ENCODE results near the gene XPR1. TPM values are rescaled to one million over a fixed set of nuclear protein-coding genes. Genes with fewer than 3 reads are reported as not detected.

XPR1 gene
- total RNA-seq, 3 donors from 2014 or later: 19.0 to 49.5 (median 35.7) TPM

GRCh38 chr1:180937624-180938225, 305.9 kb downstream of the XPR1 start:
- Histone ChIP-seq H3K9me3 (no peaks in the 10 kb centered on the region), H3K36me3 (no peaks in the 10 kb centered on the region), H3K4me1 (no peaks in the 10 kb centered on the region), H3K4me3 (no peak overlapping the region), H3K27ac (no peak overlapping the region), H3K27me3 (no peaks in the 10 kb centered on the region)
- intact Hi-C loops (cut with DNase I; ENCODE audit: low total_unique reads): no loop called here
- DNase-seq (ENCODE audit: low spot score in 2 of 2): no peak
- no peak for TF ChIP-seq POLR2AphosphoS5 (IDR thresholded peaks at IDR 0.05)
- no peak for TF ChIP-seq CTCF (IDR thresholded peaks at IDR 0.05)
- TF ChIP-seq POLR2A (IDR thresholded peaks at IDR 0.05): no peak

DNA sequence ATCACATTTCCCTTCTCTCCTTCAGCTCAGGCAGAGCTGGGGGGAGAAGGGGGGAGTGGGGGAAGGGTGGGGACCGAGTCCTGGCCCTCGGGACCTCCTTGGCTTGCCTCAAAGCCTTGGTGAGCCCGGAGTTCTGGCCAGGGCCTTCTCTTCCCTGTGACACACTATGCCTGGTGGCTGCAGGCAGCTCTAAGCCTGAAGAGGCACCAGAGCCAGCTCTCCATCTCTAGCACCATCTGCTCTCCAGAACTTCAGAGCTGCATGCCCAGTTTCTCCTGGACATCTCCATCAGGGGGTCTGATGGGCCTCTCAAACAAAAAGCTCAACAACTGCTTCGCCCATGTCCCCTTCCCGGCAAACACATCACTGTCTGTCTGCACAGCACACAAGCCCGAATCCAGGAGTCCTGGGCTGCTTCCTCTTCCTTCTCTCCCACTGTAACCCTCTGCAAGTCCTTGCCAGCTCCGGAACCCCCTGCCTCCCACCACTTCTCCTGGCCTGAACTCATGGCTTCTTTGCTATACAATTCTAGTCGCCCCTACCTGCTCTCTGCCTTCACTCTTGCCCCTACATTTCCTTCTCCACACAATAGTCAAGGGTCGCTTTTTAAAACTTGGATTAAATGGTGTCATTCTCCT, 307.4 kb downstream of the XPR1 start:
- H3K9me3 ChIP-seq: no peaks in the 10 kb centered on the region
- no peaks in the 10 kb centered on the region for H3K36me3 ChIP-seq
- no peak for TF ChIP-seq POLR2AphosphoS5 (IDR thresholded peaks at IDR 0.05)
- TF ChIP-seq CTCF (IDR thresholded peaks at IDR 0.05): no peak
- no peak for TF ChIP-seq POLR2A (IDR thresholded peaks at IDR 0.05)
- H3K27me3 ChIP-seq: no peaks in the 10 kb centered on the region
- no peak overlapping the region for H3K27ac ChIP-seq
- intact Hi-C loops (cut with DNase I; ENCODE audit: low total_unique reads): no loop called here
- no peak for DNase-seq (ENCODE audit: low spot score in 2 of 2)
- no peak overlapping the region for H3K4me3 ChIP-seq
- H3K4me1 ChIP-seq: no peaks in the 10 kb centered on the region

- TF ChIP-seq POLR2A (IDR thresholded peaks at IDR 0.05) (no peak), POLR2AphosphoS5 (IDR thresholded peaks at IDR 0.05) (no peak), CTCF (IDR thresholded peaks at IDR 0.05) (no peak)
- H3K4me3 ChIP-seq: no peak overlapping the region
Measured at GRCh38 chr1:180939711-180940103, 307.9 kb downstream of the XPR1 start.

More at GRCh38 chr1:180939711-180940103, 307.9 kb downstream of the XPR1 start:
- intact Hi-C loops (cut with DNase I; ENCODE audit: low total_unique reads): no loop called here
- H3K9me3 ChIP-seq: no peaks in the 10 kb centered on the region
- no peak for DNase-seq (ENCODE audit: low spot score in 2 of 2)
- H3K36me3 ChIP-seq: no peaks in the 10 kb centered on the region
- no peaks in the 10 kb centered on the region for H3K27me3 ChIP-seq
- no peak overlapping the region for H3K27ac ChIP-seq
- no peaks in the 10 kb centered on the region for H3K4me1 ChIP-seq

Other genes with a start within 250 kb of the XPR1 start
- 10 to 100 TPM; 42.6 to 50.1 (median 48.8) TPM for gene ACBD6, start 129.4 kb upstream of the XPR1 start, total RNA-seq
- gene OVAAL, start 73.1 kb upstream of the XPR1 start, total RNA-seq: not detected